ENCODE measurements around the gene FAM120C. TPM values are rescaled to one million over a fixed set of nuclear protein-coding genes. Genes with fewer than 3 reads are reported as not detected.

Gene FAM120C
- total and polyA plus RNA-seq, 2 of the 4 experiments (the other 2 are of a cell fraction), result 3.4 to 3.6 TPM

DNA sequence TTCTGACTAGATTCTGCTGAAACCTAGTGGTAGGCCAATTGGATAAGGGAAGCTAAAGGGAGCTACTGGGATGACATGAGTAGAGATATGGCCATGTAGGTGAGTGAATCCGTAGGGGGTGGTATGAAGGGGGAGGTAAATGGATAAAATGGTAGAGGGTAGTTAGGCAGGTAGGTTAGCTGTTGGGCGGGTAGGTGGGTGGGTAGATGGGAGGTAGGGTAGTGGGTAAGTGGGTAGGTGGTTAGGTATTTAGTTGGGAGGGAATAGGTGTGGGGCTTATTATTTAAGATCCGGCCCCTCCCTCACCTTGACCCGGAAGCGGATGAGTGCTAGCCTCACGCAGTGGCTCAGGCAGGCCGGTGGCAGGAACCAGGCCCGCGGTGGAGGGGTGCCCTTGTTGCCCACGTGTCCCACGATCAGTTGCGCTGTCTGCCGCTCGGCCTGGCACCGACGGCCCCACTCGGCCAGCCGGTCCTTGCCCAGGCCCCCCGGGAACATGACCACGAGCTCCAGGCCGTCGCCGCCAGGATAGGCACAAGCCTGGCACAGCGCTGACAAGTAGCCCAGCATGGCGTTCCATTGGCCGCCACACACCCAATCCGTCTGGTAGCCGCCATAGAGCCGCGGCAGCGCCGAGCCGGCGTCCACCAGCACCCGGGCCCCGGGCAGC lies 725 bp downstream of the FAM120C start:
- Histone ChIP-seq H3K23ac (ENCODE audit: low read depth, low read length) (0 out of 2 replicates have a peak overlapping the region, but pooled peaks have one; percentile 62), H3K9me1 (ENCODE audit: insufficient read depth, low read length) (peaks cover 2% of the 10 kb centered on the region; the same call in 1 of the 2 replicates), H3K27ac (ENCODE audit: insufficient read depth, low read length) (peak overlapping the region; percentile 96), H3K56ac (ENCODE audit: extremely low read depth, insufficient read depth, low read length) (peak overlapping the region; percentile 28; the same call in 1 of the 2 replicates), H2BK5ac (ENCODE audit: low read depth, low read length, poor library complexity, severe bottlenecking) (peak overlapping the region; percentile 89), H3K27me3 (ENCODE audit: control insufficient read depth, insufficient read depth, low read length) (no peaks in the 10 kb centered on the region), H2BK120ac (ENCODE audit: low read depth, low read length) (peak overlapping the region; percentile 41), H2BK15ac (ENCODE audit: low read depth, low read length) (no peak overlapping the region; the same call in 2 of the 3 replicates), H4K91ac (ENCODE audit: insufficient read depth, low read depth, low read length) (peak overlapping the region; percentile 78), H3K36me3 (ENCODE audit: control insufficient read depth, insufficient read depth, low read length) (no peaks in the 10 kb centered on the region), H3K18ac (ENCODE audit: low read depth, low read length) (peak overlapping the region; percentile 55; the same call in 1 of the 2 replicates), H3K4me3 (ENCODE audit: insufficient read depth, low read depth, low read length) (peak overlapping the region; percentile 93), H3K79me1 (ENCODE audit: low read depth in 1 of 2, low read length in 2 of 2) (peaks cover under 1 to 18% of the 10 kb centered on the region in 2 experiments; a peak in 3 of 4 replicates), H4K5ac (ENCODE audit: low read depth, low read length) (peak overlapping the region; percentile 89), H3K4ac (ENCODE audit: low read depth, low read length) (peak overlapping the region; percentile 95), H3K9me3 (ENCODE audit: control insufficient read depth, insufficient read depth, low read length) (no peaks in the 10 kb centered on the region), H3K14ac (replicated peaks; ENCODE audit: low read depth, low read length) (peak overlapping the region; percentile 44), H2AK9ac (replicated peaks; ENCODE audit: low read depth, low read length, poor library complexity) (peak overlapping the region; percentile 96), H3K4me1 (ENCODE audit: control insufficient read depth, insufficient read depth, low read length) (peaks cover under 1% of the 10 kb centered on the region), H2AFZ (replicated peaks; ENCODE audit: low read length, poor library complexity) (peak overlapping the region; percentile 85), H2AK5ac (ENCODE audit: low read depth, low read length) (peak overlapping the region; percentile 80), H2BK20ac (ENCODE audit: low read depth, low read length) (no peak overlapping the region), H4K20me1 (ENCODE audit: insufficient read depth, low read length) (no peaks in the 10 kb centered on the region; the same call in 1 of the 2 replicates), H3K9ac (ENCODE audit: low read depth, low read length) (peak overlapping the region; percentile 87), H4K8ac (ENCODE audit: low read depth in 2 of 2, low read length in 2 of 2) (peak overlapping the region; percentile 75 to 84; a peak in 3 of 4 replicates), H3K4me2 (ENCODE audit: low read depth, low read length) (peak overlapping the region; percentile 99)
- POLR2A ChIA-PET (ENCODE audit: unreplicated experiment), result no interaction called here
- in situ Hi-C loops (cut with MboI; ENCODE audit: low sequenced_read_pairs), result no loop called here
- ATAC-seq (ENCODE audit: low read depth) (peak; percentile 31), DNase-seq (no peak)
- WGBS, 2 experiments (ENCODE audit: extremely low coverage in 2 of 2, insufficient read length in 1 of 2), result 32 to 100% methylated on average over 1 to 20 of the region's 36 CpGs
- no TSS peak for BruUV-seq (replicated peaks)
- dilution Hi-C loops (cut with HindIII; ENCODE audit: low sequenced_read_pairs, unreplicated experiment), result no loop called here
- intact Hi-C loops (cut with micrococcal nuclease), result loop anchor here (2.0 to 10.0 kb wide), 3 partner anchors 48 to 498 kb away; partner anchors contain the start of genes HUWE1 and PHF8
- CTCF ChIA-PET, result no interaction called here
- TF ChIP-seq MXI1 (IDR thresholded peaks at IDR 0.05; ENCODE audit: borderline replicate concordance, low read depth, low read length) (peak; percentile 50; the same call in 1 of the 2 replicates), RAD21 (IDR thresholded peaks at IDR 0.05; ENCODE audit: low read length) (no peak), MAFK (IDR thresholded peaks at IDR 0.05; ENCODE audit: low read depth, low read length) (no peak), CEBPB (IDR thresholded peaks at IDR 0.05; ENCODE audit: low read depth, low read length) (no peak), MAZ (IDR thresholded peaks at IDR 0.05; ENCODE audit: borderline replicate concordance, low read depth, low read length) (peak; percentile 28; the same call in 1 of the 2 replicates), NFE2L2 (IDR thresholded peaks at IDR 0.05; ENCODE audit: low read depth, low read length) (no peak), FOS (IDR thresholded peaks at IDR 0.05; ENCODE audit: low read depth, low read length) (no peak), RCOR1 (IDR thresholded peaks at IDR 0.05; ENCODE audit: insufficient replicate concordance, low read length) (no peak), SMC3 (IDR thresholded peaks at IDR 0.05; ENCODE audit: low read depth, low read length) (no peak), BHLHE40 (IDR thresholded peaks at IDR 0.05; ENCODE audit: low read depth, low read length) (no peak)
- TF ChIP-seq, protein P1, sequence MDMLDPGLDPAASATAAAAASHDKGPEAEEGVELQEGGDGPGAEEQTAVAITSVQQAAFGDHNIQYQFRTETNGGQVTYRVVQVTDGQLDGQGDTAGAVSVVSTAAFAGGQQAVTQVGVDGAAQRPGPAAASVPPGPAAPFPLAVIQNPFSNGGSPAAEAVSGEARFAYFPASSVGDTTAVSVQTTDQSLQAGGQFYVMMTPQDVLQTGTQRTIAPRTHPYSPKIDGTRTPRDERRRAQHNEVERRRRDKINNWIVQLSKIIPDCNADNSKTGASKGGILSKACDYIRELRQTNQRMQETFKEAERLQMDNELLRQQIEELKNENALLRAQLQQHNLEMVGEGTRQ (IDR thresholded peaks at IDR 0.05; ENCODE audit: low read depth, low read length), result peak; percentile 41; the same call in 1 of the 2 replicates

All from IMR-90 (cell line).